SK-N-SH treated with all-trans-retinoic acid at 6 μM for 48 hours (cell line): ENCODE measurements around the gene FMN1.

Experiments used
- CSDC2 ChIP-seq: fragments of 250-450 bp; sonication (Bioruptor Pico); IDR thresholded peaks from 2 replicates; pipeline ENCODE4 v1.5.0; 2020; ENCODE audit warnings: mild to moderate bottlenecking, moderate library complexity
- ZFP30 ChIP-seq: fragments of 450-650 bp; formaldehyde crosslinking; IDR thresholded peaks from 2 replicates; pipeline ENCODE4 v1.5.0; 2022; ENCODE audit warnings: mild to moderate bottlenecking, moderate library complexity

GRCh38 chr15:33242165-33242564 lies 47.7 kb upstream of the FMN1 start:
- TF ChIP-seq CSDC2 (CRISPR knock-in tag) (no peak), ZFP30 (CRISPR knock-in tag) (no peak)
